Transverse colon (tissue), 4 donors: ENCODE results near the gene ZSWIM1. TPM values are rescaled to one million over a fixed set of nuclear protein-coding genes. Genes with fewer than 3 reads are reported as not detected.
A peak's percentile ranks its signal among the peaks of the same experiment; 100 is the strongest.

Experiments
- DNase-seq: peaks from one replicate; pipeline ENCODE4 v3.0.0-alpha.2; 2019
- H3K27ac ChIP-seq, 4 donors: fragments of 200-600 bp; sonication (generic); 2 replicates each; pipeline ENCODE4 v1.5.1; 2016 to 2018; ENCODE audit warnings: inconsistent platforms in 4 of 4
- H3K27me3 ChIP-seq: fragments of 200-600 bp; sonication (generic); 2 replicates; pipeline ENCODE4 v1.5.1; 2017; ENCODE audit warnings: inconsistent platforms
- H3K36me3 ChIP-seq, 4 donors: fragments of 200-600 bp; sonication (generic); 2 replicates each; pipeline ENCODE4 v1.5.1; 2017 to 2019; ENCODE audit warnings: inconsistent platforms in 4 of 4
- H3K4me1 ChIP-seq, 4 donors: fragments of 200-600 bp; sonication (generic); 2 replicates each; pipeline ENCODE4 v1.5.1; 2017 to 2020; ENCODE audit warnings: inconsistent platforms in 4 of 4
- H3K4me3 ChIP-seq, 4 donors: fragments of 200-600 bp; sonication (generic); 1 replicate in 1 of 4; 2 replicates in 3 of 4; pipeline versions ENCODE4 v1.5.1 to v1.6.1; 2017 to 2019; ENCODE audit warnings: inconsistent platforms in 4 of 4
- H3K9me3 ChIP-seq, 2 donors: fragments of 200-600 bp; sonication (generic); 2 replicates each; pipeline ENCODE4 v1.5.1; 2017 to 2019; ENCODE audit warnings: inconsistent platforms in 2 of 2
- CTCF ChIP-seq, 5 experiments: fragments of 200-600 bp in 3 of 5; fragments of 450-650 bp in 2 of 5; sonication (generic) in 3 of 5; IDR thresholded peaks; 1 replicate in 2 of 5; 2 replicates in 3 of 5; pipeline ENCODE4 v1.5.1; 2016 to 2017; ENCODE audit warnings: antibody characterized with exemption in 5 of 5, inconsistent platforms in 3 of 5, mild to moderate bottlenecking in 2 of 5, moderate library complexity in 1 of 5
- EP300 ChIP-seq: sonication (generic); formaldehyde crosslinking; IDR thresholded peaks from one replicate; pipeline ENCODE4 v1.6.1; 2017; ENCODE audit warnings: antibody characterized with exemption, low read depth
- POLR2A ChIP-seq: fragments of 450-650 bp; IDR thresholded peaks from one replicate; pipeline ENCODE4 v1.6.1; 2016; ENCODE audit warnings: antibody characterized with exemption, mild to moderate bottlenecking, moderate library complexity
- POLR2AphosphoS5 ChIP-seq, 3 donors: sonication (generic); formaldehyde crosslinking; IDR thresholded peaks; one replicate each; pipeline ENCODE4 v1.6.1; 2016; ENCODE audit warnings: antibody characterized with exemption in 3 of 3
- WGBS, 2 donors: methylation state at CpG; one replicate each; pipeline ENCODE4 v1.1.5; 2018; ENCODE audit warnings: low coverage in 1 of 2; 5-methylcytosine and 5-hydroxymethylcytosine counted together
- in situ Hi-C, 4 donors: fragments of 200-750 bp; cut with MboI; loops; one replicate each; pipeline versions ENCODE4 v1.15.0 to v1.15.1; 2017; ENCODE audit warnings: low sequenced_read_pairs in 3 of 4, low pct_ligation_motif_present in 1 of 4, low pct_unique_long_range_greater_than_20kb in 1 of 4
- intact Hi-C: fragments of 100-400 bp; cut with DNase I; formaldehyde crosslinking; loops from one replicate; pipeline ENCODE4 v1.15.1; 2023; ENCODE audit warnings: low total_unique reads
- total RNA-seq, 4 donors: library from RNA; depleted of rRNA; stranded (reverse); fragments of >200 nt; gene quantifications; one replicate each; pipeline ENCODE4 v1.1.0, GENCODE V29; 2016

ZSWIM1 gene
- total RNA-seq, 4 donors from 2014 or later: 11.0 to 82.6 (median 16.0) TPM

- H3K36me3 ChIP-seq: no peaks in the 10 kb centered on the region
- intact Hi-C loops (no loop called here), in situ Hi-C loops (no loop called here)
- no peaks in the 10 kb centered on the region for H3K9me3 ChIP-seq
- WGBS, 2 donors: 75 to 85% methylated on average over 5 to 11 of the region's 11 CpGs
- H3K4me1 ChIP-seq: peaks cover 4 to 51% (median 19%) of the 10 kb centered on the region in 4 donors
- DNase-seq: no peak
- H3K27me3 ChIP-seq: no peaks in the 10 kb centered on the region
- no peak overlapping the region for H3K4me3 ChIP-seq
- TF ChIP-seq EP300 (no peak), POLR2A (no peak), CTCF (IDR thresholded peaks at IDR 0.05) (no peak), POLR2AphosphoS5 (IDR thresholded peaks at IDR 0.05) (no peak)
- peak overlapping the region in 2 of 4 donors; percentile 67 to 69 for H3K27ac ChIP-seq
Observed at GRCh38 chr20:45921337-45922189, 40.5 kb downstream of the ZSWIM1 start.

GRCh38 chr20:45924391-45925261 lies 43.6 kb downstream of the ZSWIM1 start:
- Histone ChIP-seq H3K4me1 (peaks cover 4 to 26% (median 7%) of the 10 kb centered on the region in 4 donors), H3K36me3 (no peaks in the 10 kb centered on the region), H3K9me3 (no peaks in the 10 kb centered on the region), H3K27me3 (no peaks in the 10 kb centered on the region), H3K27ac (peak overlapping the region; percentile 62 to 74 (median 64)), H3K4me3 (no peak overlapping the region)
- TF ChIP-seq CTCF (IDR thresholded peaks at IDR 0.05): no peak
- peak in 1 of 3 donors; percentile 21 for TF ChIP-seq POLR2AphosphoS5 (IDR thresholded peaks at IDR 0.05)
- no peak for DNase-seq
- WGBS, 2 donors: 44 to 100% methylated on average over 3 to 21 of the region's 21 CpGs
- in situ Hi-C loops: no loop called here
- intact Hi-C loops: no loop called here

GRCh38 chr20:45925821-45926506 lies 44.9 kb downstream of the ZSWIM1 start:
- TF ChIP-seq POLR2AphosphoS5 (IDR thresholded peaks at IDR 0.05) (no peak), EP300 (no peak), CTCF (IDR thresholded peaks at IDR 0.05) (no peak), POLR2A (no peak)
- no peak for DNase-seq
- intact Hi-C loops (no loop called here), in situ Hi-C loops (no loop called here)
- no peaks in the 10 kb centered on the region for H3K27me3 ChIP-seq
- H3K9me3 ChIP-seq: no peaks in the 10 kb centered on the region
- peaks cover 0 to 14% (median 6%) of the 10 kb centered on the region in 4 donors for H3K4me1 ChIP-seq
- H3K27ac ChIP-seq: peak overlapping the region in 1 of 4 donors; percentile 62
- no peaks in the 10 kb centered on the region for H3K36me3 ChIP-seq
- H3K4me3 ChIP-seq: no peak overlapping the region
- WGBS, 2 donors: 56 to 78% methylated on average over 4 to 9 of the region's 9 CpGs

GRCh38 chr20:45926731-45927070 lies 45.7 kb downstream of the ZSWIM1 start:
- Histone ChIP-seq H3K4me1 (peaks cover 0 to 14% (median 6%) of the 10 kb centered on the region in 4 donors), H3K27ac (no peak overlapping the region), H3K36me3 (no peaks in the 10 kb centered on the region), H3K27me3 (no peaks in the 10 kb centered on the region), H3K9me3 (no peaks in the 10 kb centered on the region), H3K4me3 (no peak overlapping the region)
- WGBS, 2 donors: 70% methylated on average over 2 of the region's 2 CpGs; no CpG with 5 or more reads in 1 of the 2 donors
- intact Hi-C loops: no loop called here
- in situ Hi-C loops: no loop called here
- DNase-seq: no peak
- TF ChIP-seq EP300 (no peak), POLR2A (no peak), CTCF (IDR thresholded peaks at IDR 0.05) (no peak), POLR2AphosphoS5 (IDR thresholded peaks at IDR 0.05) (no peak)
